GM18858 (cell line): Measurements from ENCODE around the gene SETD6.
A peak's percentile ranks its signal among the peaks of the same experiment; 100 is the strongest.

ENCODE experiments used
- ATAC-seq: cut with Tn5 transposase; IDR thresholded peaks from one replicate; pipeline ENCODE4 v1.9.1; 2021; ENCODE audit not compliant: unreplicated experiment

The SETD6 gene

GRCh38 chr16:58507963-58508670, 7.2 kb upstream of the SETD6 start:
- no peak for ATAC-seq

DNA sequence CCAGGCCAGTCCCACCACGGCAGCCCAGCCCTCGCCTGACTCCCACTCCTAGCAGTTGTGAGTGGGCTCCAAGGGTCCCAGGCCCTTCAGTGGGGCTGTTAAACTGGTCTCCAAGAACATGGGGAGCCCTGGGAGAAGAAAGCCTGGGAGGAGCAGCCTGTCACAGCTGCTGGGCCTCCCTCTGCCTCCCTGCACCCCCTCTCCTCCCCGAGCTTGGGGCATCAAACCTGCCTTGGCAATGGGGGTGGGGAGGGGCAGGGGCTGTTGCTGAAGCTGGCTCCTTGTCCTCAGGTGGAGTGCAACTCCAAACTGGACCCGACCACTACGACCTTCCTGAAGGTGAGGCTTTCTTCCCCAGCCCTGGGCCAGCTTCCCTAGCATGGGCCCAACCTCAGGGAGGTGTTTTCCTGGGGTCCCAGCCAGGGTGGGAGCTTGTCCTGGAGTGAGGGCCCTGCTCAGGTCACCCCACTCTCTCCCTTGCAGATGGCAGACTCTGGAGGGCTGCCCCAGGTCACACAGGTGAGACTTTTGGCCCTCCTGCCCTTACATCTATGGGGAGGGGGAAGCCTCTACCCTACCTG, 6.6 kb upstream of the SETD6 start:
- no peak for ATAC-seq

DNA sequence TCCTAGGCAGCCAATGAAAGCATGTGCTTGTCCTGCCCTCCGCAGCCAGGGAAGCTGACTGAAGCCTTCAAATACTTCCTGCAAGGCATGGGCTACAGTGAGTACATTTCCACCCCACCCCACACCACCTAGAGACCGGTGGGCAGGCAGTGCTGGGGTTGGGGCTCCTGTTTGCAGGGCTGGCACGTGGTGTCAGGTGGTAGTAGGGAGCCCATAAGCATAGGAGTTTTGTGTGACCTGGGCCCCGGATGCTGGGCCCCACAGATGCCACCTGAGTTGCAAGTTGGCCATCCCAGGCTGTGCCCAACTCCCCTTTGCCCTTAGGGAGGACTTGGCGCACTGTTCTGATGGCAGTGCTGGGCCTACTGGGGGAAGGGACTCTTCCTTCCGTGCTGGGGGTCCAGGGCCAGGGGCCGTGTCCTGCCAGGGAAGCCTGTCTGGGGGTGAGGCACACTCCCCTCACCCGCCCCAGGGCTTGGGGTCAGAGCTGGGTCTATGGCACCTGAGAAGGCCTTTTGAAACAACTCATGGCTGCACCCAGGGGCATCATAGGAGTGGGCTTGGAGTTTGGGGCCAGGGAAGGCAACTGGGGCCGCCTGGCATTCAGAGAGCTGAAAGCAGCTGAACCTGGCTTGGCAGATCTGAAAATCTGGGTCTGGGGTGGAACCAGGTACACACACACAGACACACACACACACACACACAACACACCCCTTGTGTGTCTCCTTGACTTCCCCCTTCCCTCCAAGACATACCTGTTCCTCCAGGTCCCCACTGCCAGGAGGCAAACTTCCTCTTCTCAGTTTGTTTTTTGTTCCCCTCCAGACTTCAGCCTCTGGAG, 5.8 kb upstream of the SETD6 start:
- no peak for ATAC-seq

GRCh38 chr16:58510097-58510775, 5.1 kb upstream of the SETD6 start:
- no peak for ATAC-seq

DNA sequence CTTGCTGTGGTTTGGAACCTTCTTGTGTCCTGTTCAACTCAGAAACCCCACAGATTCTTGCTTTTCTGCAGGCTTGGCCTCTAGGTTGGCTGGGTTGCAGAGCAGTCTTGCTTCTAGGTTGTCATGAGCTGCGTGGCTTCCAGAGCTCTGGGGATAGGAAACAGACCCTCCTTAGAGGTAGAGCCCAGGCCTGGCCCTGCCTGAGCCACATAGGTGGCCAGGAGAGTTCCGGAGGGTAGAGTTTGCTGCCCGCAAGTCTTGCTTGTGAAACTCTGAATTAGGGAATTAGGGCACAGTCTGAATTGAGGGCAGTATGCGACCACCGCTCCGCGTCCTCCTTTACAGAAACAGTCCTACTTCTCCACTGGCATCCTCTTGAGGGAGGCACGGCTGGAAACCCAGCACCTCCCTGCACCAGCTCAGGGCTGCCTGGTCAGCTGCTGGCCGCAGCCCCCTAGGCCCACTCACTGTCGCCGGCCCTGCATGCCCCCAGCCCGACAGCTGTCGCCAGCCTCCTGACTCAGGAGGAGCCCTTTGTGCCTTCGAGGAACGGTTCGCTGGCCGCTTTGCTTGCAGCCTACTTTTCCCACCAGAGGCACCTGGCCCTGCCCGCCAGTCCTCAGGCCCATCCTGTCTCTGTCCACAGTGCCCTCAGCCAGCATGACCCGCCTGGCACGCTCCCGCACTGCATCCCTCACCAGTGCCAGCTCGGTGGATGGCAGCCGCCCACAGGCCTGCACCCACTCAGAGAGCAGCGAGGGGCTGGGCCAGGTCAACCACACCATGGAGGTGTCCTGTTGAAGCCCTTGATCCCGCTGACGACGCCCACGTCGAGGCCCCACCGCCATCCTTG, 4.3 kb upstream of the SETD6 start:
- ATAC-seq: no peak

DNA sequence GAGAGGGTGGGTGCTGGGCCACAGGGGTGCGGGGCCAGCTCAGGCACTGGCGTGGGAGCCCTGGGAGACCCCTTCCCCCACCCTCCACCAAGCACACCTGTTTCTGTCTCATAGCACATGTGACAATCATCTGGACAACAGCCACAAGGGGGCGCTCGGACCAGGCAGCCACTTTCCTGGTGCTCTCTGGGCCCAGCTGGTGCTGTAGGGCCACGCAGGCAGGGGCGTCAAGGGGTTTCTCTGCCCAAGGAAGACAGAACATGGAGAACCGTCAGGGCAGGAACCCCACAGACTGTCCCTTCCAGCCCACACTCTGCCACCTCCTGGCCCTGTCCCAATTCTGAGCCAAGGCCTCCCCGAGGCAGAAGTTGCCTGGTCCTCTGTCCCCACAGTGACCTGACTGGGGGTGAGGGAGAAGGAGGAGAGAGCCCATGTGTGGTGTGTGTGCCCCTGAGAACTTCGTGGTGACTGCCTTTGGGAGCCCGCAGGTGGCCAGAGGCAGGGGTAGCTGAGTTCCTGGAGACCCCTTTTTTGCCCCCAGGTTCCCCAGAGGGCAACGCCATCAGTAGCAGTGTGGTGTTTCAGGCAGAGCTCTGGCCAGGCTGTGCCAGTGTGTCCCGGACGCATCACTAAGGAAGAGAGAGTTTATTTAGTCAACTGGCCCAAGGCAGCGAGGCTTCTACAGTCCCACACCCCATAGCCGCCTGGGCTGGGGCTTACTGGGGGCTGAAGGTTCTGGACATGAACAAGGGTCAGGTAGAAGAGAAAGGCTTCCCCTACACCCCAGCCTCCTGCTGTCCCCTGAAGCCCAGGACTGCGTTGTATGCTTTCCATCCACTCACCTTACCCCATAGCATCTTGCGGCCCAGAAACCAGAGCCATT, 3.1 kb upstream of the SETD6 start:
- no peak for ATAC-seq

DNA sequence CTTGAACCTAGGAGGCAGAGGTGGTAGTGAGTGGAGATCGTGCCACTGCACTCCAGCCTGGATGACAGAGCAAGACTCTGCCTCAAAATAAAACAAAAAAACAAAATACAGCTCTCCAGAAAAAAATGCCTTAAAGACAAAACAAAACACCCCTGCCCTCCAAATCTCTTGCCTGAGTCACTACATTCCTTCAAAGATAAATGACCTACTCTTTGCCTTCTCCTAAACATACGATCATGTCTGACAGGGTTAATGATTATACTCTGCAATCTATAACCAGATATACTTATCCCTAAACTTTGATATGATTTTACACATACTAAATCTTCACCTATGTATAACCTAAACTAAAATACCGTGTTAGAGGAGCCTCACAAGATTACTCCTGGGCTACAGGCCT, 1.4 kb upstream of the SETD6 start:
- ATAC-seq: no peak

GRCh38 chr16:58515871-58516767, 802 bp downstream of the SETD6 start:
- peak; percentile 33 for ATAC-seq

- ATAC-seq: no peak
These were observed 1.4 kb downstream of the SETD6 start for GRCh38 chr16:58516768-58517107.

GRCh38 chr16:58518083-58518979, 3.0 kb downstream of the SETD6 start:
- ATAC-seq: peak; percentile 38

DNA sequence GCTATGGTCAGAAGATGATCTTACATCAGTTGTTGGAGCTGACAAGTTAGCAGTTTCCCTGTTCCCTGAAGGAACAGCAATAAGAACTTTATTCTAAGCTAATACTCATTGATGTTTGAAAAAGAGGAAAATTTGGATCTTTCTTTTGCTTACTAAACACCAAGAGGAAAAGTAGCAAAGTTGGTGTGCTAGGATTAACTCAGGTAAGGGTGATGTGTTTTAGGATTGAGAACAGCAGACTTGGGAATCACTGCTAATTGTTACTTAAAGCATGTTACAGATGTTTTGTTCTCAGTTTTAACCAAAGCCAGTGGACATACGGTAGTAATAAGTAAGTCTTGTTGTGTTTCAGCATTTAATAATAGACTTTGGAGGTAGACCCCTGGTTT, 3.7 kb downstream of the SETD6 start:
- ATAC-seq: no peak

GRCh38 chr16:58519707-58520106, 4.4 kb downstream of the SETD6 start:
- no peak for ATAC-seq

DNA sequence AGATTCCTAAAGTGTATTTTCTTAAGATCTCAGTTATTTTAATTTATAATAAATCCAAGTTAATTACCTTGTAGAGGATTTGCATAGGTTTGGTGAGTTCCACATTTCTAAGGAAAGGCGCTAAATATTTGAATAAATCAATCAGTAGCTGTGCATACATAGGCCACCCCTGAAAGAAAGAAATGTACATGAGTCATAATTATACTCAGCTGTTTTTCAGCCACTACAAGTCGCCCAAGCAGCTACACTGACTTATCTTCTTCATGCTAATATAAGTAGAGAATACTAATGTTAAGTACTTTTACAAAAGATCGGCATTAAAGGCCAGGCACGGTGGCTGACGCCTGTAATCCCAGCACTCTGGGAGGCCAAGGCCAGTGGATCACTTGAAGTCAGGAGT, 14.9 kb downstream of the SETD6 start:
- no peak for ATAC-seq

DNA sequence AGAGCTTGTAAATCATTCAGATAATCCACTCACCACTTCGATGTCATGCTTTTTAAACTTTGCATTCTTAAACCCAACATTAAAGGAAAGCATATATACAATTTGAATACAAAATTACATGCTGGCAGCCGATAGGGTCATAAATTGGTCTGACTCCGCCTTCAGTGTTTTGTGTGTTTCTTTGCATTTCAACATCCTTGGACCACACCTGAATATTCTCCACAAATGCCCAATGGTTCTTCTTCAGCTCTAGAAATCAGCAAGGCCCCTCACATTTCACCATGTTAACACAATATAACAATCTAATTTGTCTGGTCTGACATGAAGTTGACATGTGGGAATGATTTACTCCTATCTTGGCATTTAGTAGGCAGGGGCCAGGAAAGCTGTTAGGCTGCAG, 17.1 kb downstream of the SETD6 start:
- ATAC-seq: no peak

DNA sequence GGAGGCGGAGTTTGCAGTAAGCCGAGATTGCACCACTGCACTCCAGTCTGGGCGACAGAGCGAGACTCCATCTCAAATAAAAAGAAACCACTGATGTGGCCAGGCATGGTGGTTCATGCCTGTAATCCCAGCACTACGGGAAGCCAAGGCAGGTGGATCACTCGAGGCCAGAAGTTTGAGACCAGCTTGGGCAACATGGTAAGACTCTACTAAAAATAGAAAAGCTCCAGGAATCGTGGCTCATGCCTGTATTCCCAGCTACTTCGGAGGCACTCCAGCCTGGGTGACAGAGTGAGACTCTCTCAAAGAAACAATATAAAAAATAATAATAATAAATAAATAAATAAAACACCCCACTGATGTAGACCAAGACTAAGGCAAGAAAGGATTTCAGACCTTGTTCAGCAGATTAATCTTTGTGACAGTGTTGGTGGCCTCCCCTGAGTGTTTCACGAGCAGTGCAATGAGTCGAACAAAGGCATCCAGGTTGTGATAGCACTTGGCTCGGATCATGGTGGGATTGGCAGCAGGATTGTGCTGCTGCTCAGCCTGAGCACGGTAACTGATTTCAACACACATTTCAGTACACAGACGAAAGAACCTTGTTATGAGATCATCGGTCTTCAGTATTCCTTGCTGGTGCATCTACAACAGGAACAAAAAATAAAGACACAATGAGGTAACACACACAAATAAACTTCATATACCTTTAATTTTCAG, 18.6 kb downstream of the SETD6 start:
- ATAC-seq: no peak

DNA sequence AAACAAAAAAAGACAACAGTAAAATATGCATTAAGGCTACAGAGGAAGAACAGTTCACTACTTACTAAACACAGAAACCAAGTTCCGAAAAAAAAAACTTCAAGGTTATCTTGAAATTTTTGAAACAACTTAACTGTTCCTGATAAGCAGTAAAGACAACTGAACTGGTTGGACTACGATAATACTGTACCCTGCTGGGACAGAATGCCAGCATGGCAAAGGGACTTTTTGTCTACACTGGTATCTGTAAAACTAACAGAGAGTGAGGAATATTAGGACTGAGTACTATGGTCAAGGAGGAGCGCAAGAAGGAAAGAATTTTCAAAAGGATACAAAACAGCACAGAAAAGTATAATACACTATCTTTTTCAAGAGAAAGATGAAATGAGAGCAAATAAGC, 19.8 kb downstream of the SETD6 start:
- no peak for ATAC-seq

- no peak for ATAC-seq
These were observed 21.0 kb downstream of the SETD6 start for GRCh38 chr16:58536278-58536677.
